H1 (cell line): ENCODE data around the gene GCNT1. TPM values are rescaled to one million over a fixed set of nuclear protein-coding genes. Genes with fewer than 3 reads are reported as not detected.

Experiments used
- BCL11A ChIP-seq, 2 experiments: IDR thresholded peaks; one replicate each; pipeline ENCODE4 v1.6.1; 2011; ENCODE audit warnings: low read depth in 2 of 2, low read length in 2 of 2, mild to moderate bottlenecking in 2 of 2
- CTBP2 ChIP-seq: IDR thresholded peaks from 2 replicates; pipeline ENCODE4 v1.7.0; 2011; ENCODE audit warnings: borderline replicate concordance, mild to moderate bottlenecking, moderate library complexity, mixed read lengths, low read length; ENCODE audit not compliant: insufficient read depth, insufficient read length
- FOSL1 ChIP-seq: IDR thresholded peaks from 2 replicates; pipeline ENCODE4 v1.6.1; 2011; ENCODE audit warnings: mild to moderate bottlenecking, low read depth, low read length, moderate library complexity; ENCODE audit not compliant: insufficient read depth
- NANOG ChIP-seq: IDR thresholded peaks from 2 replicates; pipeline ENCODE4 v1.6.1; 2011; ENCODE audit warnings: low read length, low read depth, mild to moderate bottlenecking, inconsistent platforms; ENCODE audit not compliant: insufficient read depth, poor library complexity, severe bottlenecking
- RFX5 ChIP-seq: IDR thresholded peaks from 2 replicates; pipeline ENCODE4 v1.6.1; 2011; ENCODE audit warnings: low read depth, low read length, improper control_type of control experiment, borderline replicate concordance
- USF2 ChIP-seq: IDR thresholded peaks from 2 replicates; pipeline ENCODE4 v1.6.1; 2011; ENCODE audit warnings: low read length, improper control_type of control experiment
- polyA plus RNA-seq, 7 experiments: library from polyadenylated mRNA; depleted of rRNA in 3 of 7; stranded (reverse) in 5 of 7; unstranded in 2 of 7; fragments of >200 nt in 5 of 7; fragments of 200-250 nt in 2 of 7; gene quantifications; 1 replicate in 5 of 7; 2 replicates in 1 of 7; 4 replicates in 1 of 7; pipeline versions ENCODE4 v1.2.1 to v1.2.3, GENCODE V29; 2011 to 2013; ENCODE audit warnings: missing spikeins in 2 of 7, mixed read lengths in 2 of 7
- total RNA-seq: library from RNA; stranded (reverse); fragmentation: NEBNext Ultra II Directional; extraction: Animal tissue kit (Norgen Biotek cat#: 25700); gene quantifications from 2 replicates; pipeline ENCODE4 v1.2.1, GENCODE V29; 2021

The GCNT1 gene
- total and polyA plus RNA-seq, 2 of the 8 experiments (the other 6 are each of a cell fraction or from before 2014, with no cell fraction given): 13.0 to 16.5 TPM

DNA sequence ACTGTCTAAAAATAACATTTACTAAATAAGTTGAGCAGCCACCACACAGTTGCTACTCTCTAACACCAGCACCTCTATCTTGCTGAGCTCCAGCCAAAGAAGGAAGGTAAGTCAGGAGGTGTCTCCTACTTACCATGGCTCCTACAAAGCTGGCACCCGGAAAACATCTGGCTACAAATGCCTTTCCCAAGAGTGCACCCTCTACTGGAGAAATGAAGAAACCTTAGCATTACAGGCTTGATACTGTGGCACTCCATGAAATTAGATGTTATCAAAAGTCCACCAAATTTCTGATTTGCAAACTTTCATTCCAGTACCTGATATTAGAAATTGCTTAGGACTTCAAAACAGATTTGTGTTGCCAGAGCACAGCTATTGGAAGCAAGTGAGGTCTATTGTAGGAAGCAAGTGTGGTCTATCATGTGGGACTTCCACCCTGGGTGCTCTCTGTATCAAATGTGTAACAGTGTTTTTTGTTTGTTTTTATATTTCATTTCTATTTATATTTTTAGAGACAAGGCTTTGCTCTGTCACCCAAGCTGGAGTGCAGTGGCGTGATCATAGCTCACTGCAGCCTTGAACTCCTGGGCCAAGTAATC is 39.1 kb upstream of the GCNT1 start (continued):
- no peak for TF ChIP-seq FOSL1
- TF ChIP-seq USF2: no peak
- TF ChIP-seq RFX5: no peak
- TF ChIP-seq CTBP2: no peak
- TF ChIP-seq BCL11A (IDR thresholded peaks at IDR 0.05; ENCODE audit: low read depth in 2 of 2, low read length in 2 of 2): no peak
- no peak for TF ChIP-seq NANOG
